Measurements from ENCODE around the gene CRIM1. TPM values are rescaled to one million over a fixed set of nuclear protein-coding genes. Genes with fewer than 3 reads are reported as not detected.

CRIM1 gene
- total and polyA plus RNA-seq, 2 of the 8 experiments (the other 6 are each of a cell fraction or from before 2014, with no cell fraction given) = 9.4 to 28.4 TPM

DNA sequence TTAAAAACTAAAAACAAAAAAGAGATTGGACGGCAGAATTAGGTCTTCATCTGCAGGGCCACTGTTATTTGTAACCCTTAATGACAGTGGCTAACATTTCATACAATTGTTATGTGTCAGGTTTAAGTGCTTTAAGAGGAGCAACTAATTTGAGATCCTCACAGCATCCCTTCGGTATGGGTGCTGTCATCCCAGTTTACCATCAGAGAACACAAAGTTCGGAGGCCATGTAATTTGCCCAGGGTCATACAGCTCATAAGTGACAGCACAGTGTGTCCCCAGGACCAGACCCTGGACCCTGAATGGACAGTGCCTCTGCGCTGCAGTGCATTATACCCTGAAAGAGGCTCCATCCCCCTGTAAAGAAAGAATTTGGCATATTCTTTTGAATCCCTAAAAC is 127.7 kb downstream of the CRIM1 start:
- ChIA-PET CTCF (ENCODE audit: partially characterized antibody) (interaction anchor here (1.0 kb wide), 1 partner anchor 11 kb away, joined by 3 read pairs; no protein-coding TSS in a partner anchor), POLR2A (ENCODE audit: partially characterized antibody) (interaction anchor here (1.4 kb wide), 1 partner anchor 8 kb away, joined by 4 read pairs; no protein-coding TSS in a partner anchor)

More for the DNA sequence above, 127.7 kb downstream of the CRIM1 start:
- Histone ChIP-seq H4K91ac (replicated peaks; ENCODE audit: insufficient read length, low read length) (no peak overlapping the region), H3K9me3 (ENCODE audit: insufficient read depth in 2 of 2, low read depth in 1 of 2, low read length in 1 of 2) (no peaks in the 10 kb centered on the region), H2AFZ (ENCODE audit: low read length) (no peak overlapping the region), H2BK20ac (ENCODE audit: low read length) (no peak overlapping the region), H4K5ac (ENCODE audit: insufficient read length, low read depth, low read length) (no peak overlapping the region), H2AK5ac (ENCODE audit: low read depth, low read length) (no peak overlapping the region), H3K23me2 (ENCODE audit: low read depth, low read length) (no peaks in the 10 kb centered on the region), H4K8ac (ENCODE audit: extremely low read depth, insufficient read depth, low read length) (no peak overlapping the region), H3K23ac (ENCODE audit: insufficient read length) (no peak overlapping the region), H3K4ac (replicated peaks; ENCODE audit: insufficient read length, low read depth, low read length) (no peak overlapping the region), H2BK15ac (ENCODE audit: low read length) (no peak overlapping the region), H3K4me2 (ENCODE audit: insufficient read depth in 1 of 2, low read depth in 2 of 2, low read length in 2 of 2) (no peak overlapping the region), H3K56ac (replicated peaks; ENCODE audit: insufficient read length, low read depth, low read length) (no peak overlapping the region), H3K79me2 (ENCODE audit: control insufficient read depth in 1 of 2, insufficient read depth in 2 of 2, low read length in 2 of 2) (no peaks in the 10 kb centered on the region), H3K4me1 (replicated peaks in 1 of 4; ENCODE audit: control insufficient read depth in 3 of 4, insufficient read depth in 4 of 4, low read length in 3 of 4) (peaks cover 0 to 8% (median 2%) of the 10 kb centered on the region in 4 experiments; a peak in 3 of 7 replicates), H4K20me1 (replicated peaks in 1 of 2; ENCODE audit: control insufficient read depth in 1 of 2, insufficient read depth in 2 of 2, low read length in 2 of 2) (no peaks in the 10 kb centered on the region), H2BK12ac (ENCODE audit: low read depth, low read length) (no peak overlapping the region), H3K4me3 (ENCODE audit: extremely low read depth in 1 of 4, insufficient read depth in 2 of 4, low read depth in 3 of 4, low read length in 4 of 4) (no peak overlapping the region), H3K18ac (ENCODE audit: extremely low read depth, low read length) (no peak overlapping the region), H3K14ac (ENCODE audit: insufficient read length) (no peak overlapping the region), H3K27me3 (replicated peaks in 1 of 4; ENCODE audit: control insufficient read depth in 3 of 4, extremely low read depth in 1 of 4, insufficient read depth in 3 of 4, low read length in 3 of 4) (no peaks in the 10 kb centered on the region), H3K36me3 (ENCODE audit: control insufficient read depth in 2 of 4, insufficient read depth in 4 of 4, low read length in 3 of 4) (peaks cover 3 to 32% (median 19%) of the 10 kb centered on the region in 4 experiments), H2BK120ac (replicated peaks; ENCODE audit: low read depth, low read length) (no peak overlapping the region), H3K9ac (replicated peaks in 1 of 4; ENCODE audit: extremely low read depth in 1 of 4, low read depth in 3 of 4, low read length in 3 of 4) (no peak overlapping the region), H2BK5ac (ENCODE audit: low read depth, low read length) (no peak overlapping the region), H3K27ac (ENCODE audit: low read depth, low read length) (no peak overlapping the region), H3K79me1 (ENCODE audit: low read depth, low read length) (no peaks in the 10 kb centered on the region; the same call in 1 of the 2 replicates)
- TF ChIP-seq CTCF (IDR thresholded peaks at IDR 0.05; ENCODE audit: control extremely low read depth in 1 of 3, insufficient read depth in 1 of 3, low read depth in 1 of 3, low read length in 3 of 3) (no peak), POLR2AphosphoS5 (IDR thresholded peaks at IDR 0.05; ENCODE audit: low read depth, low read length) (no peak), BRCA1 (IDR thresholded peaks at IDR 0.05; ENCODE audit: low read depth, low read length) (no peak), CTBP2 (IDR thresholded peaks at IDR 0.05; ENCODE audit: borderline replicate concordance, insufficient read depth, insufficient read length, low read length) (no peak), RAD21 (IDR thresholded peaks at IDR 0.05 in 1 of 2, conservative IDR thresholded peaks at IDR 0.05 in 1 of 2; ENCODE audit: low read depth in 2 of 2, low read length in 2 of 2) (no peak), POU5F1 (IDR thresholded peaks at IDR 0.05; ENCODE audit: low read depth, low read length) (no peak)
- TF ChIP-seq, protein P1, sequence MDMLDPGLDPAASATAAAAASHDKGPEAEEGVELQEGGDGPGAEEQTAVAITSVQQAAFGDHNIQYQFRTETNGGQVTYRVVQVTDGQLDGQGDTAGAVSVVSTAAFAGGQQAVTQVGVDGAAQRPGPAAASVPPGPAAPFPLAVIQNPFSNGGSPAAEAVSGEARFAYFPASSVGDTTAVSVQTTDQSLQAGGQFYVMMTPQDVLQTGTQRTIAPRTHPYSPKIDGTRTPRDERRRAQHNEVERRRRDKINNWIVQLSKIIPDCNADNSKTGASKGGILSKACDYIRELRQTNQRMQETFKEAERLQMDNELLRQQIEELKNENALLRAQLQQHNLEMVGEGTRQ (IDR thresholded peaks at IDR 0.05; ENCODE audit: low read length) = no peak
- WGBS, 2 experiments (ENCODE audit: extremely low coverage in 1 of 2, insufficient coverage in 1 of 2, insufficient read length in 1 of 2, insufficient replicate concordance in 2 of 2, low coverage in 1 of 2, low lambda C conversion rate in 2 of 2, missing lambda C conversion rate in 1 of 2) = 95% methylated on average over 4 of the region's 4 CpGs; no CpG with 5 or more reads in 1 of the 2 experiments
- DNase-seq (ENCODE audit: low read depth in 1 of 2, low spot score in 2 of 2) = no peak
- no peak for FAIRE-seq
